ENCODE results near the gene SCLY. TPM values are rescaled to one million over a fixed set of nuclear protein-coding genes. Genes with fewer than 3 reads are reported as not detected.

The SCLY gene
- total RNA-seq, 1 donor from 2014 or later: 44.0 TPM

DNA sequence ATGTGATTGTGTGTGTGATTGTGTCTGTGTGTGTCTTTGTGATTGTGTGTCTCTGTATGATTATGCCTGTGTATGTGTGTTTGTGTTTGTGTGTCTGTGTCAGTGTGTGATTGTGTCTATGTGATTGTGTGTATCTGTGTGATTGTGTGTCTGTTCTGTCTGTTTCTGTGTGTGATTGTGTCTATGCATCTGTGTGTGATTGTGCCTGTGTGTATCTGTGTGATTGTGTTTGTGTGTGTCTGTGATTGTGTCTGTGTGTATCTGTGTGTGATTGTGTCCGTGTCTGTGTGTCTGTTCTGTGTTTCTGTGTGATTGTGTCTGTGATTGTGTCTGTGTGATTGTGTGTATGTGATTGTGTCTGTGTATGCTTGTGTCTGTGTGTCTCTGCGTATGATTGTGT is 65.5 kb downstream of the SCLY start:
- TF ChIP-seq, protein P1, sequence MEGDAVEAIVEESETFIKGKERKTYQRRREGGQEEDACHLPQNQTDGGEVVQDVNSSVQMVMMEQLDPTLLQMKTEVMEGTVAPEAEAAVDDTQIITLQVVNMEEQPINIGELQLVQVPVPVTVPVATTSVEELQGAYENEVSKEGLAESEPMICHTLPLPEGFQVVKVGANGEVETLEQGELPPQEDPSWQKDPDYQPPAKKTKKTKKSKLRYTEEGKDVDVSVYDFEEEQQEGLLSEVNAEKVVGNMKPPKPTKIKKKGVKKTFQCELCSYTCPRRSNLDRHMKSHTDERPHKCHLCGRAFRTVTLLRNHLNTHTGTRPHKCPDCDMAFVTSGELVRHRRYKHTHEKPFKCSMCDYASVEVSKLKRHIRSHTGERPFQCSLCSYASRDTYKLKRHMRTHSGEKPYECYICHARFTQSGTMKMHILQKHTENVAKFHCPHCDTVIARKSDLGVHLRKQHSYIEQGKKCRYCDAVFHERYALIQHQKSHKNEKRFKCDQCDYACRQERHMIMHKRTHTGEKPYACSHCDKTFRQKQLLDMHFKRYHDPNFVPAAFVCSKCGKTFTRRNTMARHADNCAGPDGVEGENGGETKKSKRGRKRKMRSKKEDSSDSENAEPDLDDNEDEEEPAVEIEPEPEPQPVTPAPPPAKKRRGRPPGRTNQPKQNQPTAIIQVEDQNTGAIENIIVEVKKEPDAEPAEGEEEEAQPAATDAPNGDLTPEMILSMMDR (IDR thresholded peaks at IDR 0.05; ENCODE audit: partially characterized antibody, unreplicated experiment): no peak
- H3K9me3 Mint-ChIP-seq (ENCODE audit: unreplicated experiment): peaks cover 1% of the 10 kb centered on the region
- H3K36me3 Mint-ChIP-seq (ENCODE audit: unreplicated experiment): no peaks in the 10 kb centered on the region
- H3K27ac Mint-ChIP-seq (ENCODE audit: unreplicated experiment): no peak overlapping the region
- no peak overlapping the region for H3K4me3 Mint-ChIP-seq (ENCODE audit: unreplicated experiment)
- no peak for DNase-seq
- peaks cover 4% of the 10 kb centered on the region for H3K27me3 Mint-ChIP-seq (ENCODE audit: unreplicated experiment)
- H3K4me1 Mint-ChIP-seq (ENCODE audit: low read depth, unreplicated experiment): peaks cover 3% of the 10 kb centered on the region

DNA sequence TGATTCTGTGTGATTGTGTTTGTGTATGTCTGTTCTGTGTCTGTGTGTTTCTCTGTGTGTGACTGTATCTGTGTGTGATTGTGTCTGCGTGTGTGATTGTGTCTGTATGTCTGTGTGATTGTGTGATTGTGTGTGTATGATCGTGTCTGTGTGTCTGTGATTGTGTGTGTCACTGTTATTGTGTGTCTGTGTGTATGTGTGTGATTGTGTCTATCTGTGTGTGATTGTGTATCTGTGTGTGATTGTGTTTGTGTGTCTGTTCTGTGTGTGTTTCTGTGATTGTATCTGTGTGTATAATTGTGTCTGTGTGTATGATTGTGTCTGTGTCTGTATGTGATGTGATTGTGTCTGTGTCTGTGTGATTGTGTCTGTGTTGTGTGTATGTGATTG is 66.0 kb downstream of the SCLY start:
- Mint-ChIP-seq H3K4me3 (ENCODE audit: unreplicated experiment) (no peak overlapping the region), H3K9me3 (ENCODE audit: unreplicated experiment) (peaks cover 1% of the 10 kb centered on the region), H3K4me1 (ENCODE audit: low read depth, unreplicated experiment) (peaks cover 3% of the 10 kb centered on the region), H3K27ac (ENCODE audit: unreplicated experiment) (no peak overlapping the region), H3K36me3 (ENCODE audit: unreplicated experiment) (no peaks in the 10 kb centered on the region), H3K27me3 (ENCODE audit: unreplicated experiment) (peaks cover 4% of the 10 kb centered on the region)
- DNase-seq: no peak
- TF ChIP-seq, protein P1 (IDR thresholded peaks at IDR 0.05; ENCODE audit: partially characterized antibody, unreplicated experiment): no peak

DNA sequence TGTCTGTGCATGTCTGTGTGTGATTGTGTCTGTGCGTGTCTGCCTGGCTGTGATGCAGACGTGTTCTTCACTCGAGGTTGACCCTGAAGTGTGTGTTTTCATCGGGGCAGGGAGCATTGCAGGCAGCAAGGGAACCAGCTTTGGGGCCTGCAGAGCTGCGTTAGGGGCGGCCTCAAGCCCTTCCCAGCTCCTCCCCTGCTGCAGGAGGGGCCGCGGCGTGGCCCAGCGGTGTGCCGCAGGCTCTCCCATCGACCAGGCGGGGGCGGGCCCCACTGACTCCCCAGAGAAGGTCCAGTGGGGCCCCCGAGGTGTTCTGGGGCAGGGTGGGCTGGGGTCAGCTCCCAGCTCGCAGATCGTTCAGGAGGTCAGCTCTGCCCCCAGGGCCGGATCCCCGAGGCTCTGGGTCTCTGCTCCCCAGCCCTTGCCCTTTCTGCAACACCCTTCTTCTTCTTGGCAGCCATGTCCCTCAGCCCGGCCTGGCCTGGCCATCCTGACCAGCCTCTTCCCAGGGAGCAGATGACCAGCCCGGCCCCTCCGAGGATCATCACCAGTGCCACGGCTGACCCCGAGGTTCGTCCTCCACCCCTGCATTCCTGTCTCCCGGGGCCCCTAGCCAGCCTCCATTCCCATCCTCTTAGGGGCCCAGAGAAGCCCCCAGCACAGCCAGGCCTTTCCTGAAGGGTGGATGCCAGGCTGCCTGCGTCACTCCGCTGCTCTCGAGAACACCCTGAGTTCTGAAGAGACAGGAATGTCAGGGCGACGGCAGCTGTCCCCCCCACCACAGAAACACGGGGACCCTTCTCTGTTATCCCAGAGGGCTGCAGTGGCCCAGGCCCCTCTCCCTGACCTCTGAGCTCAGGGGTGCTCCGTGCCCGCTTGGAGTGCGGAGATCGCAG is 66.6 kb downstream of the SCLY start:
- H3K27ac Mint-ChIP-seq (ENCODE audit: unreplicated experiment): no peak overlapping the region
- peaks cover 1% of the 10 kb centered on the region for H3K9me3 Mint-ChIP-seq (ENCODE audit: unreplicated experiment)
- peaks cover 3% of the 10 kb centered on the region for H3K4me1 Mint-ChIP-seq (ENCODE audit: low read depth, unreplicated experiment)
- peak; percentile 20 for DNase-seq
- no peak overlapping the region for H3K4me3 Mint-ChIP-seq (ENCODE audit: unreplicated experiment)
- no peaks in the 10 kb centered on the region for H3K36me3 Mint-ChIP-seq (ENCODE audit: unreplicated experiment)
- TF ChIP-seq, protein P1 (IDR thresholded peaks at IDR 0.05; ENCODE audit: partially characterized antibody, unreplicated experiment): no peak
- H3K27me3 Mint-ChIP-seq (ENCODE audit: unreplicated experiment): peaks cover 4% of the 10 kb centered on the region

DNA sequence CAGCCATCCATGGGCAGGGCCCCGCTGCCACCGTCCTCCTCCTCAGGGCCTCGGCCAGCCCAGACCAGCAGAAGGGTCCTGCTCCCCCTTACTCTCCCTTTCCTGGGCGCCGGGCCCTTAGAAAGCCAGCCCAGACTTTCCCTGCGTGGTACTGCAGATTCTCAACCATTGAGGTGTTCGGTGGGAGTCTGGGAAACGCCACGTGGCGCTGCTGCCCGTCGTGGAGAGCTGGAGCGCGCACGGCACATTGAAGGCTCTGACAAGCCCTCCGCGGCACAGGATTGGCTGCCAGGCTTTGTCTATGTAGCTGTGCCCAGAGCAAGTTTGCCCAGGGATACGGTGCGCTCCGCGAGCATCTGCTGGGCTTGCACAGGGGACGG is 67.2 kb downstream of the SCLY start:
- Mint-ChIP-seq H3K27me3 (ENCODE audit: unreplicated experiment) (peaks cover 4% of the 10 kb centered on the region), H3K4me3 (ENCODE audit: unreplicated experiment) (no peak overlapping the region), H3K36me3 (ENCODE audit: unreplicated experiment) (no peaks in the 10 kb centered on the region), H3K4me1 (ENCODE audit: low read depth, unreplicated experiment) (peaks cover under 1% of the 10 kb centered on the region), H3K9me3 (ENCODE audit: unreplicated experiment) (peaks cover 1% of the 10 kb centered on the region), H3K27ac (ENCODE audit: unreplicated experiment) (no peak overlapping the region)
- TF ChIP-seq, protein P1 (IDR thresholded peaks at IDR 0.05; ENCODE audit: partially characterized antibody, unreplicated experiment): no peak
- DNase-seq: peak; percentile 15

DNA sequence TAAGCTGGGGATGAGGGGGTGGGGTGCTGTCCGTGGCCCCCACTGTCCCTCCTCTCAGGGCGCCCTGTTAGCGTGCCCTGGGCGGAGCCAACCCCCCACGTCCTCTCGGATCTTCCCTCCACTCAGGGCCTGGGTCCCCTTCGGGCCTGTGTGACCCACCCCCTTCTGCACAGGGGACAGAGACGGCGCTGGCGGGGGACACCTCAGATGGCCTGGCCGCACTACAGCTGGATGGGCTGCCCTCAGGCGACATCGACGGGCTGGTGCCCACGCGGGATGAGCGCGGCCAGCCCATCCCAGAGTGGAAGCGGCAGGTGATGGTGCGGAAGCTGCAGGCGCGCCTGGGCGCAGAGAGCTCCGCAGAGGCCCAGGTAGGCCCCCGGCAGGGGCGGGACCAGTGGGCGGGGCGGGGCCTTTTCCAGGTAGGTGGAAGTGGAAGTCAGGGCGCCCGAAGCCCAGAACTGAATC is 67.8 kb downstream of the SCLY start:
- TF ChIP-seq, protein P1 (IDR thresholded peaks at IDR 0.05; ENCODE audit: partially characterized antibody, unreplicated experiment): no peak
- H3K9me3 Mint-ChIP-seq (ENCODE audit: unreplicated experiment): peaks cover 1% of the 10 kb centered on the region
- peaks cover 4% of the 10 kb centered on the region for H3K4me1 Mint-ChIP-seq (ENCODE audit: low read depth, unreplicated experiment)
- no peak overlapping the region for H3K27ac Mint-ChIP-seq (ENCODE audit: unreplicated experiment)
- DNase-seq: peak; percentile 15
- peaks cover 6% of the 10 kb centered on the region for H3K27me3 Mint-ChIP-seq (ENCODE audit: unreplicated experiment)
- H3K4me3 Mint-ChIP-seq (ENCODE audit: unreplicated experiment): no peak overlapping the region
- no peaks in the 10 kb centered on the region for H3K36me3 Mint-ChIP-seq (ENCODE audit: unreplicated experiment)

Data from glutamatergic neuron (in vitro differentiated cells).